Measurements from ENCODE around the gene YWHAE.
"Not testable (repeated sequence)": the region's sequence is repeated elsewhere in the genome, so short reads cannot be mapped to it uniquely, and the experiment has no call there.

The YWHAE gene

DNA sequence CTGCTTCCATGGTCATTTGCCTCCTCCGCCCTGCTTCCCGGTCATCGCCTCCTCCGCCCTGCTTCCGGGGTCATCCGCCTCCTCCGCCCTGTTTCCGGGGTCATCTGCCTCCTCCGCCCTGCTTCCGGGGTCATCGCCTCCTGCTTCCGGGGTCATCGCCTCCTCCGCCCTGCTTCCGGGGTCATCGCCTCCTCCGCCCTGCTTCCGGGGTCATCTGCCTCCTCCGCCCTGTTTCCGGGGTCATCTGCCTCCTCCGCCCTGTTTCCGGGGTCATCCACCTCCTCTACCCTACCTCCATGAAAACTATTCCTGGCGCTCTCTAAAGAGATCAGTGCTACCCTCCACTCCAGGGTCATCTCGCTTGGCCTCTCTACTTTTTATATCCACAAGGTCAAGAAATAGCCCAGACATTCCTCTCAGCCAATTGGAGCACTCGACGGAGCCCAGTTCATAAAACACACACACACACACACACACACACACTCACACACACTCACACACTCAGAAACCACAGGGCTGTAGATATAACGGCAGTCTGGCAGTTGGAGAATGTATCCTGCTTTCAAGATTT, 75.7 kb downstream of the YWHAE start:
- no peak for FAIRE-seq

DNA sequence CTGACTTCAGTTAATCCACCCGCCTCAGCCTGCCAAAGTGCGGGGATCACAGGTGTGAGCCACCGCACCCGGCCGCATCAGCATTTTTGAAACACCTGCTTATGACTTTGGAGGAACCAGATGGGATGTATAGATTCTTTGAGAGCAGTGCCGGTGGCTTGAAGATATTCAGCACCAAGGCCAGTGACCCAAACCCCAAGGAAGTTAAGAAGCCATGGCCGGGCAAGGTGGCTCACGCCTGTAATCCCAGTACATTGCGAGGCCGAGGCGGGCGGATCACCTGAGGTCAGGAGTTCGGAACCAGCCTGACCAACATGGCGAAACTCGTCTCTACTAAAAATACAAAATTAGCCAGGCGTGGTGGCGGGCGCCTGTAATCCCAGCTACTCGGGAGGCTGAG, 76.7 kb downstream of the YWHAE start:
- FAIRE-seq: no peak

DNA sequence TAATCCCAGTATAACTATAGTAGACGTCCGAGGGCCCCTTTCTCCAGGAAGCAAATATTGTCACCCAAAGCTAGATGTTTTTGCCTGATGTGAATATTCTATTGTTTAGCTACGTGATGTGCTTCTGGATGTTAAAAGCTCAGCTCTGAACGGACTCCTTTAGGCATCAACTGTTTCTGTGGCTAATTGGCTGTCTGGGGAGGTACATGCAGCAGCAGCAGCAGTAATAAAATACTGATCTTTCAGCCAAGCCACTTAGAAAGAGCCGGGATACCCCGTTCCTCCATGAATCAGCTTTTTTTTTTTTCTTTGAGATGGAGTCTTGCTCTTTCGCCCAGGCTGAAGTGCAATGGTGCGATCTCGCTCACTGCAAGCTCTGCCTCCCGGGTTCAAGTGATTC, 77.5 kb downstream of the YWHAE start:
- no peak for FAIRE-seq

DNA sequence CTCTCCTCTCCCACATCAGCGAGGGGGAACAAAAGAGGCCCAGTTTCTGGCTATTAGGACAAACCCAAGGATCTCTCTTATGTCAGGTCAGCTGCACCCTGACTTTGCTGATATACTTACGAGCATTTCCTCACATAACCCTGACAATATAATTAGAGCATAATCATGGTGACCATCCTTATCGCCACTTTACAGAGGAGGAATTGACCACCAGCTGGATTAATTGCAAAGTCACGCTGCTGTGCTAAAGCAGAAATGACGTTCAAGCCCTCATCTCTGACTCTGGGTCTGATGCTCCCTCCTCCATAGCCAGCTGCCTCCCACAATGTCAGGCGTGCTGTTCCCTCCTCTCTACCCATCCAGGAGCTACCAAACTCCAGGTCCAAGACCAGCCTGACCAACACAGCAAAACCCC, 78.0 kb downstream of the YWHAE start:
- no peak for FAIRE-seq

DNA sequence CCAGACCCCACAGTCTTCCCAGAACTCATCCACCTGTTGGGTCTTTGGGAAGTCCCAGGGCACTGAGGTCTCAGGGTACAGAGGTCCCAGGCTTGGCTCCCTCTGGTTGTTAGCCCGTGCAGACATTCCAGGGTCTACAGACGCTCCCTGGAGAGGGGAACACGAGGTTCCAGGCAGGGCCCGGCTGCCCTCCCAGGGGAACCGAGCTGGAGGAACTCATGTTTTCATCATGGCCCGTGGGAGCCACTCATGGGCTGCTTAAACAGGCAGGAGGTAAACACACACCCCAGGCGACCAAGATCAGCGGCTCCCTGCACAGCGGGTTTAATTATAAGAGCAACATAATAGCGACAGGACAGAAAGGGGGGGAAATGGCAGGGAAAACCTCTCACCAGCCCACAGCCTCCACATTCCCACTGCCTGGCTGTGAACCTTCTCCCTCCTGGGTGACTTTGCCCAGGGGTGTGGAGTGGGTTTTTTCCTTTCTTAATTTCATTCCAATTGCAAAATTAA, 84.1 kb downstream of the YWHAE start:
- no peak for FAIRE-seq

DNA sequence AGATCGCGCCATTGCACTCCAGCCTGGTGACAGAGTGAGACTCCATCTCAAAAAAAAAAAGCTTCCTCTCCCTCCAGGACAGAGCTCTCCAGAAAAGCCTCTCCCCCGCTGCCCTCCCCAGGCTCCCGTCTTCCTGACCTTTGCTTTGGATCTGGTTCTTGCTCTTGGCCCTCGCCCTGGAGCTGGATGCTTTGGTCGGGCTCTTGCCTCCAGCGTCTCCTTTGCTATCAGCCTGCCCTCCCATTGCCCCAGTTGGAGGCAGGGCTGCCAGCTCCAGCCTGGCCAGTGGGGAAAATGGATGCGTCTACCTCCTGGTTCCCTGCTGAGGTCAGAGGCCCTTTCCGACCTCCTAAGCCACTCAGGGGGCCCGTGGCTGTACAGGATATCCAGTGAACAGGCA, 84.6 kb downstream of the YWHAE start:
- no peak for FAIRE-seq

DNA sequence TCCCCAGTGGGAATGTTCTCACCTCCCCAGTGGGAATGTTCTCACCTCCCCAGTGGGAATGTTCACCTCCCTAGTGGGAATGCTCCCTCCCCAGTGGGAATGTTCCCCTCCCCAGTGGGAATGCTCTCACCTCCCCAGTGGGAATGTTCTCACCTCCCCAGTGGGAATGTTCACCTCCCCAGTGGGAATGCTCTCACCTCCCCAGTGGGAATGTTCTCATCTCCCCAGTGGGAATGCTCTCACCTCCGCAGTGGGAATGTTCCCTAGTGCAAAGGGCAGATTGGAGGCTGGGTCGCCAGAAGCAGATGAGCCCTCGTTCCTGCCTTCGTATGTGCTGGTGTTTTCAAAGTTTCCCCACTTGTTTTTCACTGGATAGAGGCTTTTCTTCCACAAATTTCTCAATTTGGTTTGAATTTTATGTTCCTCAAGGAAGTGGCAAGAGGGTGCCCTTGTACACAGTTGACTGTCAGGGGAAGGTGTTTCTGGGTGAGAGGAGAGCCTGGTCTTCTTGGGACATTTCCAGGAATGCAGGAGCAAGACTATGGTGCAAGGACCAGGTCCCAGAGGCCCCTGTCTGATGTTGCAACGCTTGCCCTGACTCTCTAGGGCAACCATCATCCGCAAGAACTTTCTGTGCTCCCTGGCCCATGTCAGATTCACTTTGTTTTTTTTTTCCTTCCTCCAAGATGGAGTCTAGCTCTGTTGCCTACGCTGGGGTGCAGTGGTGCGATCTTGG, 86.6 kb downstream of the YWHAE start:
- FAIRE-seq: no peak

DNA sequence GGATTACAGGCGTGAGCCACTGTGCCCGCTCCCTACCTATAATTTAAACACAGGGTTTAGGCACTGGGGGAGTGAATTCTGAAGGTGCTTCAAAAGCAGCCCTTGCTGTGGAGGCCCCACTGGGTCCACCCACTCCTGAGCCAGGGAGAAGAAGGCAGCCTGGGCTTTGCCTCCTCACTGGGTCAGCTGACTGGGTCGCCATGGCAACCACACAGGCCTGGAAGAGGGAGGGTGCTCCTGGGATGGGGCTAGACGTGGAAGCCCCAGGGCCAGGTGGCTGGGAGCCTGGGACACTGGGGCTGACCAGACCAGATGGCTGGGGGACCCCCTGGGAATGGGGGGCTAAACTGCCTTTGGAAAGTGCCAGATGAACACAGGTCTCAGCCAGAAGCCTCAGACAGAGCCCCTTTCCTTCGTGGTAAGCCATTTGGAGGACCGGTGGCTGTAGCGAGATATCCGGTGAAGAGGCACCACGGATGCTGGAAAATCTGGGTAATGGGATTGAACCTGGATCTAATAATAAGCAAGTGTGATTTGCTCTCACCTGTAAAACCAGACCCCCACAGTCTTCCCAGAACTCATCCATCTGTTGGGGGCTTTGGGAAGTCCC, 87.7 kb downstream of the YWHAE start:
- no peak for FAIRE-seq

DNA sequence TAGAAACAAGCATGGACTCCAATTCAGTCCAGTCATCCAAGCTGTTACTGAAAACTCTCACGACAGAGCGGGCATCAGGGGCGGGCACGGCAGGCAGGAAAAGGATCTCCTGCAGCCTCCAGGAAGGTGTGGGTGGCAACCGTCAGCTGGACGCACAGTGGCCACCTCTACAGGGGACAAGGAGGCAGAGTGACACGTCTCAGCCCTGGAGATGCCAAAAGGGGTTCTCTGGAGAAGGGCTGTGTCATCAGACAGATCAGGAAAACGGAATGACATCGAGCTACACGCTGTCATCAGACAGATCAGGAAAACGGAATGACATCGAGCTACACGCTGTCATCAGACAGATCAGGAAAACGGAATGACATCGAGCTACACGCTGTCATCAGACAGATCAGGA, 92.2 kb downstream of the YWHAE start:
- FAIRE-seq: not testable (repeated sequence)

DNA sequence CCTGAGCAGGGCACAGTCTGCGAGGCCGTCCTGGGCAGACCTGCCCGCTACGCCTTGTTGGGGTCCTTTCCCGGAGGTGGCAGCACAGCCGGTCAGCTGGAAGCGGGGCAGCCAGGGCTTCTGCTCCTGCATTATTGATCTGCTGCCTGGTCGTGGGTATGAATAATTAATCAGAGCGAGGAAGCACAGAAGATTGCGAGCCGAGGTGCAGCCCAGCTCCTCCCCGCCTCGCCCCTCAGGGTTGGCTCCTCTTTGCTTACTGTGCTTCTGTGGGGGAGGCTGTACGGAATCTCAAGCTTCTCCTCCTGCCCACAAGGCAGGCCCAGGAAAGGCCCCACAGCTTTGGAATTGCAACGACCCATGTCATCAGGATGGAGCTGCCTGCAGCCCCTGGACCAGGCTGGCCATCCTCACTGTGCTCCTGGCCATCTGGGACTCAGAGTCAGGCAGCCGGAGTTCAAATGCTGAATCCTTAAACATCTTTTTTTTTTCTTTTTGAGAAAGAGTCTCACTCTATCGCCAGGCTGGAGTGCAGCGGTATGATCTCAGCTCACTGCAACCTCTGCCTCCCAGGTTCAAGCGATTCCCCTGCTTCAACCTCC, 95.0 kb downstream of the YWHAE start:
- no peak for FAIRE-seq

DNA sequence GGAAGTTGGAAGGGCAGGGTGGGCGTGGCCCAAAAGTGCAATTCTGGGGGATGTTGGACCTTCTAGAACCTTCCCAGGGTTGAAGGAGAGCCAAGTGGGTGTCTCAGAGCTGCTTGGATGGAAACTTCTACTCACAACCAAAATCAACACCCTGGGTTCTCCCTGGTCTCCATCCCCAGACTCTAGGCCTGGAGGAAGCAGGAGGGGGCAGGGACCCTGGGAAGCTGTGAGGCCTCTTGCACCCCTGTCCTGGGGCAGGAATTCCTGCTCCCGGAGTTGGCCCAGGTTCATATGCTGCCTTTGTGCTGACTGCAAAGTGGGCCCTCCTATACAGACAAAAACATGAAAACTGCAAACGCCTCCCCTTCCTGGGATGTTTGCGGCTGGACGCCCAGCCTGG, 95.5 kb downstream of the YWHAE start:
- no peak for FAIRE-seq

DNA sequence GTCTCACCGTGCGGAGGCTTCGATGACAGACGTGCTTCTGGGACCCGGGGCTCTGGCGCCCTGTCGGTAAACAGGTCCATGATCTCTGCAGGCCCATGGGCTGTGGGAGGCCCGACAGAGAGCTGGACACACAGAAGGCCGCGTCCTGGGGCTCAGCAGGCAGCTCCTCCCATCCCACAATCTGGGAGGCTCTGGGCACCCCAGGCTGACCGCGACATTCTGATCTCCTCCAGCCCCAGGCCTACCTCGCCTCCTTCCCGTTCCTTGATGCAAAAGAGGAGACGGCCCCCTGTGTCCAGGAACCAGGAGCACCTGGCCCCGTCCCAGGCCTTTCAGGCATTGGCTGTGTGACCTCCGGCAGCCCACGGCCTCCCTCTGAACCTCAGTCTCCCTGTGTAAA, 97.3 kb downstream of the YWHAE start:
- no peak for FAIRE-seq

DNA sequence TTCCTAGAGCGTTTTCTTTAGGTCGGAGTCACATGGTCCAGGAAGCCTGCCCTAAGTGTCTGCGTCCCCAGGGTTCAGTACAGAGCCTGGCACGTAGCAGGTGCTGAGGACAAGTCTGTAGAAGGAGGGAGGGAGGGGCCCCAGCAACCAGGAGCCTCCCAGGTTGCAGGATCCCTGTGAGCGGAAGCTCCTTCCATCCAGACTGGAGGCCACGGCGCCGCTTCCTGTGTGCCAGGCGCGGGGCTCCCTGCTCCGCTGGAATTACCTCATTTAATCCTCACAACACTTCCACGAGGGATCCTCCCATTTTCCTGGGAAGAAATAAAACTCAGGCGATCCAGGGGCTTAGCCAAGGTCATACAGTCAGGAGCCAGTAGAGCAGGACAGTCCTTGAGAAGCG, 98.5 kb downstream of the YWHAE start:
- no peak for FAIRE-seq

DNA sequence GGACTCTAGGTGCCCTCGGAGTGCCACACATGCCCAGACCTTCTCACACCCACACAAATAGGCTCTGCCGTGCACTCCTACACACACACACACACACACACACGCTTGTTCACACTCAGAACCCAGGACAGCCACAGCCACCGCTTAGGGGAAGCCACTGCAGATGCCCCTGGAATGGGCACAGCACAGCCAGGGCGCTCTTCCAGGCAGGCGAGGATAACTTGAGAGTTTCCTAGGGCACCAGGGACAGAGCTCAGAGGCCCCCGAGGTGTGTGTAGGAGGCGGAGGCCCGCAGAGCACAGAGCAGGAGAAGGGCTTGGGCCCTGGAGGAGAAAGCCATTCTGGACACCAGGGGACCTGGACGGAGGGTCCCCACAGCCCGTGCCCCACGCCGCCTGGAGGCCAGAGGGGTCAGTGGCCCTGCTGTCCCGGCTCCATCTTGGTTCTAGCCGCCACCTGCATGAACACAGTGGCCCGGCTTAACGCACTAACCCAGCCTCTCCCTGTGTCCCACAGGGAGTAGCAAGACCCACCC, 99.6 kb downstream of the YWHAE start:
- no peak for FAIRE-seq

DNA sequence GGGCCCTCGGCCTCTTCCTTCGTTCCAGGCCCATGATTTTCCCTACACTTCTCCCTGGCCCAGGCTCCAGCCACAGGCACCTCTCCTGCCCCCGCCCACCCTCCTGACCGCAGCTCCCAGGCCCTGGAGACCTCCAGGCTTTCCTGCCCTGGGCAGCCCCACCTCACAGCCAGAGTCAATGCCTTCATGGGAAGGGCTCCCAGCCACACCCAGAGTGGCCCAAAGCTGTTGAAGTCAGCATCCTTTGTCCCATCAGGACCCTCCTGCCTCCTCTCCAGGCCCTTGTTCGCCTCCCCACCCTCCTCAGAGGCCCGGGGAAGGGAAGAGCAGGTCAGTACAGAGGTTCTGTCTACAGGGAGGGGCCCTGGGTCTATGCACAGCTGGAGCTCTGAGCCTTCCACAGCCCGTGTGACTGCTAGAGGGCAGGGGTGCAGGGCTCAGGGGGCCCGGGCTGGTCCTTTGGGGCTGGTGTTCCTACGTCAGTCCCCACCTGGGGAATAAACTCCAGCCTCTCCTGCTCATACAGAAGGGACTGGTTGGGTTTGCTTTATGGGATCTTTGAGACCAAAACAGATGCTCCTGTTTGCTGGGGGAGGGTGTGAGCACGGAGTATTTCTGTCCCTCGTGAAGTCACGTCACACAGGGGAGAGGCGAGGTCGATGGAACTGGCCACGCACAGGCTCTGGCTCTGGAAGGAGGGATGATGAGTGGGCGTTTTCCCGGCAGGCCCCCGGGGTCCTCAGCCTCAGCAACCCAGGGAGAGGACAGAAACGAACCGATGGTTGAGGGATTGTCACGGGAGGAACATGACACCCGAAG, 100.3 kb downstream of the YWHAE start:
- no peak for FAIRE-seq

DNA sequence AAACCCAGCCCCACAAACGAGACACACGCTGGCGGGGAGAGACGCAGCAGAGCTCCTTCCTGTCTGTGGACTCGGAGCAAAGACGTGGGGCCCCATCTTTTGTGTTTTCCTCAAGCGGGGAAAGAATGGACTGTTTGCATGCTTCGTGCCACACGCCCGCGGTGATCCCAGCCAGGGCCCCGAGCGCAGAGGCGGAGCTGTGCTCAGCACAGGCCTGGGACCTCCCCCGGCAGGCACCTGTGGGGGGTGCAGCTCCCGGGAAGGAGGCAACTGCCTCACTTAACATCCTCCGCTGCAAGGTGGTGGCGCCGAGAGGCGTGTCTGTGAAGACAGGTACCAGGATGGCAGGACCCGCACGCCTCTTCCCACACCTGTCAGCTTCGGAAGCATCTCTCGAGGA, 101.4 kb downstream of the YWHAE start:
- FAIRE-seq: no peak

All from G401.6 (cell line).